Stimulated activated CD8-positive, alpha-beta memory T cell treated with anti-CD3 and anti-CD28 coated beads, Interleukin-4, amount 100 ng/mL, for 24 hours (primary cell): ENCODE results near the gene PWWP2B.
"Not testable (repeated sequence)": the region's sequence is repeated elsewhere in the genome, so short reads cannot be mapped to it uniquely, and the experiment has no call there.

Experiments used
- DNase-seq: peaks from one replicate; pipeline ENCODE4 v3.0.0-alpha.2; 2020; ENCODE audit warnings: low read depth

The PWWP2B gene

DNA sequence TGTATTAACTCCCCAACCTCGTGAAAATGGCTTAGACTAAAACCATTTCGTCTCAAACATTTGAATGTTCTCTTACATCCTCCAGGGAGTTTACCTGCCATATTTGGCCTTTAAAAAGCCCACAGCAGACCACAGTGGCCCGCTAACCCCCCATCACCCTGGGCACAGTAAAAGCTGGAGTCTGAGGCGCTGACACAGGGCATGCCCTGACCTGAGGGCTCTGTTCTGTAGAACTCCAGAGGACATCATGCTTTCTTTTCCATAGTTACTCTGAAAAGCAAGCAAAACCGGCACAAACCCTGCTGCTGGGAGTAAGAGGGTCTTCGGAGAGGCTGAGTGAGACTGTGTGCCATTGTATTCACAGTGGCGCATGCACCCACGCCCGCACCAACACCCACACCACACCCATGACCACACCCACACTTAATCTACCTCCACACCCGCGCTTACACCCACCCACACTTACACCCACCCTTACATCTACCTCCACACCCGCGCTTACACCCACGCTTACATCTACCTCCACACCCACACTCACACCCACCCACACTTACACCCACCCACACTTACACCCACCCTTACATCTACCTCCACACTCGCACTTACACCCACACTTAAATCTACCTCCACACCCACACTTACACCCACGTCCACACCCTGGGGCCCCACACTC lies 32.9 kb upstream of the PWWP2B start:
- DNase-seq: no peak

DNA sequence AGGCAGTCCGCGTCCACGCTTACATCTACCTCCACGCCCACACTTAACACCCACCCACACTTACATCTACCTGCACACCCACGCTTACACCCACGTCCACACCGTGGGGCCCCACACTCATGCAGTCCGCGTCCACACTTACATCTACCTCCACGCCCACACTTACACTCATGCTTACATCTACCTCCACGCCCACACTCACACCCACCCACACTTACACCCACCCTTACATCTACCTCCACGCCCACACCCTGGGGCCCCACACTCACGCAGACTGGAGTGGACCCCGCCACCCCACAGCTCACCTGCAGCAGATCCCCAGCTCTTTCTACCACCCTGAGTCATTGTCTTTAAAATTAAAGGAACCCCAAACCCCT lies 32.4 kb upstream of the PWWP2B start:
- DNase-seq: peak; percentile 26

DNA sequence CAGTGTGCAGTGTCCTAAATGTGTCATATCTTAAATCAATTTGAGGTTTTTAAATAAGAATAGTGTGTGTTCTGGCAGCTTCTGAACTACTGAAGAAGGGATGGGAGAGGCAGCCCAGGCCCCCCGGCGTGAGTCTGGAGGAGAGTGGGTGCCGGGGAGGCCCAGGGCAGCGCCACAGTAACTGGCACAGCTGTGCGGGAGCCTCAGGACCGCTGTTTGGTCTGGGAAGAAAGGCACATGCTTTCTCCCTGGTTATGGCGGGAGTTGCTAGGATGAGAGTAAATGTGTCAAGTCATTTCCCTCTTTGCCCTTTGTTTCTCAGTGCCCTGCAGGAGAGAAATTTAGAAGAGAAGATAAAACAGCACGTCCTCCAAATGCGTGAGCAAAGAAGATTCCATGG lies 31.9 kb upstream of the PWWP2B start:
- DNase-seq: no peak

DNA sequence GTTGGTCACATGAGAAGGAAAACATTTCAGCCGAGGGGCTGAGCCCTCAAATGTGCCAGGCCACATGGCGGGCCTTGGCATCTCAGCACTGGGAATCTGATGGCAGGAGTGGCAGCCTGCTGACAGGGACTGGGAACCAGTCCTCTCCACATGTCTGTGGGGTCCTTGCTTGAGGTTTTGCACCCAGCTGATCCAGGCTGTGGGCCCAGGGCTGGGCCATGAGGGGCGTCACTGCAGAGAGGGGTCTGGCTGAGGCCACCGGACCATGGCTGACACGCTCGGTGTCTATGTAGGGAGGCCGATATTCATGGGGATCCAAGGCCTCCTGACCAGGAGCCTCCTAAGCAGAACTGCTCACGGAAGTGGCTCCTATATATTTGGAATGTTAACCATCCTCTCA lies 31.0 kb upstream of the PWWP2B start:
- no peak for DNase-seq

DNA sequence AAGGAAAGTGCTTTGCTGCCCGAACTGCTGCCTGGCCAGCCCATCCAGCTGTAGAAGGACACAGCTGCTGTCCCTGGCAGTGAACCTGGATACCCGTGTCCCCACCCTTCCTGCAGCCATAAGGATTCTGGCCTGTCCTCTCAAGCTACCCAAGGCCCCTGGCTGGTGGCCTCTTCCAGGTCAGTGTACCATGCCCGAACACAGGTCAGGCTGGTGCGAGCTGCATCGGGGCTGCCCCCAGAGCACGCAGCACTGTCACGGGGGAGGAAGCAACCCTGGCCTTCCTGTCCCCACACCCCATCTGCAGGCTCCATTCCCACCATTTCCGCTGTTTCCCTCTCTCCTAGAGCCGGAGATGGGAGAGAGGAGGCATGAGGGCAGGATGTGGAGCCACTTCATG lies 30.5 kb upstream of the PWWP2B start:
- DNase-seq: no peak

DNA sequence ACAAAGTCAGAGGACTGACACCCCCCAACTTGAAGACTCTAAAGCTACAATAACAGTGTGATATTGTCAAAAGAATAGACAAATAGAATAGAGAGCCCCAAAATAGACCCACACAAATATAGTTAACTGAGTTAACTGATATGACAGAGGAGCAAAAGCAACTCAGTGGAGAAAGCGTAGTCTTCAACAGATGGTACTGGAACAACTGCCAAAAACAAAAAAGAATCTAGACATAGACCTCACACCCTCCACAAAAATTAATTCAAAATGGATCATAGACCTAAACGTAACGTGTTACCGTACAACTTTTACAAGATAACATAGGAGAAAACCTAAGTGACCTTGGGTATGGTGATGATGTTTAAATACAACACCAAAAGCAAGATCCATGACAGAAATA lies 28.6 kb upstream of the PWWP2B start:
- DNase-seq: no peak

DNA sequence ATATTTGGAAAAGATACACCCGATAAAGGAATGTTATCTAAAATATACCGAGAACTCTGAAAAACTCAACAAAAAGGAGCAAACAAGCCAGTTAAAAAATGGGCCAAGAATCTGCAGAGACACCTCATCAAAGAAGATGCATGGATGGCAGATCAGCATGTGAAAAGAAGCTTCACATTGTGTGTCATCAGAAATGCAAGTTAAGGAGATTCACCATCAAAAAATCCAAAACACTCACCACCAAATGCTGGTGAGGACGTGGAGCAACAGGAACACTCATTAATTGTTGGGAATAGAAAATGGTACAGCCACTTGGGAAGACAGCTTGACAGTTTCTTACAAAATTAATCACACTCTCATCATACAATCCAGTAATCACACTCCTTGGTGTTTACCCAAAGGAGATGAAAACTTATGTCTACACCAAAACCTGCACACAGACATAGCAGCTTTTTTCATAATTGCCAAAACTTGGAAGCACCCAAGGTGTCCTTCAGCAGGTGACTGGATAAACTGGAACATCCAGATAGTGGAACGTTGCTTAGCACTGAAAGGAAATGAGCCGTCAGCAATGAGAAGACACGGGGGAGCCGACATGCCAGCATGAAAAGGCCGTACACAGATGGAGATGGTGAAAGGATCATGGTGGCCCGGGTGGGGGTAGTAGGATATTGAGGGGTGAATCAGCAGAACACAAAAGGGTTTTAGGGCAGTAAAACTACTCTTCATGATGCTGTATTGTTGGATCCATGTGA lies 27.9 kb upstream of the PWWP2B start:
- no peak for DNase-seq

DNA sequence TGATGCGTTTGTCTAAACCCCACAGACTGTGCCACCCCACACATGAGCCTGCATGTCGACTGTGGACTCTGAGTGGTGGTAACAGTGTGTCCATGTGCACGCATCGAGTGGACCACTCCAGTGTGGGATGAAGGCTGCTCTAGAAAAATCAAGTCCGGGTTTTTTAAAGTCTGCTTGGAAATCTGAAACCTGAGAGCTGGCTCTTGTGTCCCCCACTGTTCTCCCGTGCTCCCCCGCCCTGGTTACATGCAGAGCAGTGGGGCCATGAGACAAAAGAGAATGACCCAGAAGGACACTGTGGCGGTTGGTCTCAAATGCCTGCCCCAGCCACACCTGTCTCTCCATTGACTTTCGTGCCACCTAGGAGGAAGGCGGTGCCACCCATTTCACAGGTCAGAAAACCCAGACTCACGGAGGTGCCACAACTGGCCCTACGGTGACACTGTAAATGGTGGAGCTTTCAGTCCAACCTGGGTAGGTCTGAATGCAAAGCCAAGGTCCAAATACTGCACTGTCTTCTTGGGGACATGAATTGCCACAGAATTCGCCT lies 27.3 kb upstream of the PWWP2B start:
- DNase-seq: no peak

DNA sequence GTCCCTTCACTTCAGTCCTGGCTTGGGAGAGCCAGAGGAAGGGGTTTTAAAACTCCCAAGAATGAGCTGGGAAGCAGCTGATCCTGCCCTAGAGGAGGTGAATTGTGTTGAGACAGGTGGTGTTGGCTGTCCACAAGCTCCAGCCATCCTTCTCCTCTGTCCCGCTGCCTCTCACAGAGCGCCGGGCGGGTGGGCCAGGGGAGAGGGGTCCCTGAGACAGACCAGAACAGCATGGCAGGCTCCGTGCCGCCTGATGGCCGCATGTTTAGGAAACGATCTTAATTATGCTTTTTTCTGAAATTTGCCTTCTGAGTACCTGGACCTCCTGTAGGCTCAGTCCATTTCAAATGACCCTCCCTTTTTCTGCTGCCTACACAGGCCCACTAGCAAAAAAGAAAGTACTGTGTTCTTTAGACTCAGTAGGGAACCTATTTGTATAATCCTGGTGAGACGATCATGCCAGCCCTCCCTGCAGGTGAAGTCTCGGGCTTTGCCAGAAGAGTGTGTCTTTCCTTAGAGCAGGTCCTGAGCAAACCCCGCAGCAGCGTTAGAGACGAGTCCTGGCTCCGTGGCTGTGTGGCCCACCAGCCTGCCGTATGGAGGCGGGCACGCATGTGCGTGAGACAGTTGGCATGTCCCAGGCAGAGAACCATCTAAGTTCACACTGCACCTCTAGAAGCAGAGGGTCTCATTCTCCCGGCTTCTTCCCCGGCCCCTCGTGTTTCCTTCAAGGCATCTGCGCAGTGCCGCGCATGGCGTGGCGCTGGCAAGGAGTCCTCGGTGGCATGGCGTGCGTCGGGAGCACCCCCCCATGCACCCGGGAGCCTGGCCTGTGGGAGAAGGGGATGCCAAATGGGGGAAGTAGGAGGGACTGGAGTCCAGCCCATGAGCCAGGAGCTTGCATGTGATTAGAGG lies 26.3 kb upstream of the PWWP2B start:
- no peak for DNase-seq

DNA sequence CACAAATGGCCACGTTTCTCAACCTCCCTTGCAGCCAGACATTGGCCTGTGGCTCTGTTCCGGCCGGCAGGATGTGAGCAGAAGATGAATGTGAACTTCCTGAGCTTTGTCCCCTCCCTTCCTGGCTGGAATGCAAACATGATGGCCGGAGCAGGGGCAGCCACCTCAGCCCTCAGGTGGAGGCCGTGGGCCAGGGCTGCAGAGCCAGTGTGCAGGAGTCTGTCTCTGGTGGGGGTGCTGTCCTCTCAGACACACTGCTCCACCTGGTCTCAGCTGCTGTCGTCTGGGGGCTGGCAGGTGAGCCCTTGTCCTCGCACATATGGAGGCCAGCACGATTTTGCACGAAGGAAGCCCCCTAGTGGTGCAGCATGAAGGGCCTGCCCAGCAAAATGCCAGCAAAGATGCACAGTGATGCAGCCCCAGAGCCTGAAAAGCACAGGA lies 25.3 kb upstream of the PWWP2B start:
- no peak for DNase-seq

DNA sequence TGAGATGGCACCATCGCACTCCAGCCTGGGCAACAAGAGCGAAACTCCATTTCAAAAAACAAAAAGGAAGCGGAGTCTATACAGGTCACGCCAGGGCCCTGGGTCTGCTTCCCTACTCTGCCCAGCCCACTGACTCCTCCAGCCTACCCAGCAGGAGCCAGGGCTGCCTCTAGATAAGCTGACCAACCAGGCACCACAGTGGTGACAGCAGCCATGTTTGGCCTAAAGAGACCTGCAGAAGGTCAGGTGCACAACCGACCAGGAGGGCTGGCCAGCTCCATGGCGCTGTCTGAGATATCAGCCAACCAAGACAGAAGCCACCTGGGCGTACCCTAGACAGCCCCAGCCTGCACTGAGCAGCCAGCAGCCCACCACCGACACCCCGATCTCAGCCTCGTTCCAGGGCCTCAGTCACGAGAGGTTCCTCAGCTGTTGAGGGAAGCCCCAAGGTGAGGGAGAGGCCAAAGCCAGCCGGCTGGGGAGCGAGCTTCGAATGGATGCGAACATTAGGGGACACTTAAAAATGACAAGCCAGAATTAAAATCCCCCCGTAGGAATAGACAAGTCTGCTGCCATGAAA lies 24.4 kb upstream of the PWWP2B start:
- DNase-seq: no peak

DNA sequence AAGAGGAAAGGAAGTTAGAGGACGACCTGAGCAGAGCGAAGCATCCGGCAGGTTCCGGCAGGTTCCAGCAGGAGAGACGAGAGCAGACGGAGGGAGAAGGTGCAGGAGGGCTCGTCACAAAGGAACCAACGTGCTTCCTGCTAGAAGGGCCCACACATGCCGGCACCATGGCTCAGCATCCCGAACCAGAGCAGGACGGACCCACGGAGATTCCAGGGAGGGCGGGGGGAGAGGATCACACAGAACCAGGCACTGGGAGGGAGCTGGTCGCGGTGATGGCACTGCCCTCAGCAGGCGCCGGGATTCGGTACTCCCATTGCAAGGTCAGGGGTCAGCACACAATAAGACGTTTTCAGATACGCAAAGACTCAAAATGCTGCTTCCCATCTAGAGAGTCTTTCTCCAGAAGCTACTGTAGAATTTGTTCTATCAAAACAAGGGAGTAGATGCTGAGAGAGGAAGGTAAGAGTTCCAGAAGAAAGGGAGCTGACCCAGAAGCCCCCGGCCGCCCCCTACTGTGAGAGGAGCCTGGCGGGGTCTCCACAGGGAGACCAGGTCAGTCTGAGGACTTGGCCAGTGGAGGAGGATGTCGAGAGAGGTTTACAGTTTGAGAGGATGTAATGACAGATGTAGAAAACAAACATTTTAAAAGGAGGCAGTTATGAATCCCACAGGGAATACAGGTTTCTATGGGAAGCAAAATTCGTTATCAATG lies 23.6 kb upstream of the PWWP2B start:
- DNase-seq: no peak

DNA sequence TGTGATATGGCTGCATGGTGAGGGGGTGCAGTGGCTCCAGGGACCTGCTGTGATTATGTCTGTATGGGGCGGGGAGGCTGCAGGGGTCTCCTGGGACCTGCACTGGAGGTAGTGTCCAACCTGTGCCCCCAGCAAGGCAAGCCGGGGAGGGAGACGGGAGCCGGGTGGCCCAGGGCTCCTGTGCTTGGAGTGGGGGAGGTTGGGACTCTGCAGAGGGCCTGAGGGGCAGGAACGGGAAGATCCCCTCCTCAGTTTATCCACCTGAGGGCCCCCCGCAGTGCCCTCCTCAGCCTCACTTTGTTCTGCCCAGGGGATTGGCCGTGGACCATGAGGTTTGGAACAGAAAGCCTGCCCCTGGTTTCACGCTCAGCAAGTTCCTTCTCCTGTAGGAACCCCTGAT lies 22.8 kb upstream of the PWWP2B start:
- no peak for DNase-seq

DNA sequence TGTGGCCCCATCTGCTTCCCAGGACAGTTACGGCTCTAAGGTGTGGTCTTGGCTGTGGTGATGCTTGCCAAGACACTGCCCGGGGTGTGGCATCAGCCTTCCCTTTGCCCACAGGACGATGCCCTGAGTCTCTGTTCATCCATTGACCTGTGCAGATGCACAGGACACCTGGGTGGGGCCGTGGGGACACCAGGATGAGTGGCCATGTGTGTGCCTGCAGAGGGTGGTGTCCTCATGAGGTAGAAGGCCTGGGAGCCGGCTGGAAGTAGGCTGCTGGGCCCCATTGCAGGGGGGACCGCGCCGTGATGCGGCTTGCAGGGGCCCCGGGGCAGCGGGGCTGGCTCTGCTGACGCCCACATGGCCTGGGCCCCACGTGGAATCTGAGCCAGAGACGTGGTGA lies 22.4 kb upstream of the PWWP2B start:
- no peak for DNase-seq

DNA sequence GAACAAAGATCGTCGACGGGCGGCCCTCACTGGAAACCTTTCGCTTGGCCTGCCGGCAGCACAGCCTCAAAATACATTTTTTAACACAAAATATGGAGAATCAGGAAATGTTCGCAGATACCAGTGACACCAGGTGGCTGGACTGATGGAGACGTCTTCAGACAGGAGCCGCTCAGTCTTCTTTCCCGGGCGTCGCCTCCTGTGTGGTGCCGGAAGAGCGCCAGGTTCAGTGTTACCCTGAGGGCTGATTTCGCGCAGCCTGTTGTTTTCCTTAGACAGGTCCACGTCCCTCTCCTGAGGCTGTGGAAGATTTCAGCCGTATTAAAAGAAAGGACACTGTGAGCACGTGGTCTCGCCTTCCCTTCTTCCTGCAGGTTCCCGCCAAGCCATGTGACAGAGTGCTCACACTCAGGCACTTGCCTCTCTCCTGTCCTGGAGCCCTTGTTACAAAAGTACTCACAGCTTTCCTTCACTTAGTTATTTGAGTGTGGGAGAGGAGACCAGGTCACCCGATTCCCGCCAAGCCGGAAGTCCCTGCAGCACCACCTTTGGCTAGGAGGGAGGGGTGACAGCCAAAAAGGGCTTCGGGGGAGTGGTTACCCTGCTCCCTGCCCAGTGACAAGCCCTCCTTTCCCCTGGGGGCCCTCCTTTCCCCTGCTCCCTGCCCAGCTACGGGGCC lies 21.7 kb upstream of the PWWP2B start:
- no peak for DNase-seq

DNA sequence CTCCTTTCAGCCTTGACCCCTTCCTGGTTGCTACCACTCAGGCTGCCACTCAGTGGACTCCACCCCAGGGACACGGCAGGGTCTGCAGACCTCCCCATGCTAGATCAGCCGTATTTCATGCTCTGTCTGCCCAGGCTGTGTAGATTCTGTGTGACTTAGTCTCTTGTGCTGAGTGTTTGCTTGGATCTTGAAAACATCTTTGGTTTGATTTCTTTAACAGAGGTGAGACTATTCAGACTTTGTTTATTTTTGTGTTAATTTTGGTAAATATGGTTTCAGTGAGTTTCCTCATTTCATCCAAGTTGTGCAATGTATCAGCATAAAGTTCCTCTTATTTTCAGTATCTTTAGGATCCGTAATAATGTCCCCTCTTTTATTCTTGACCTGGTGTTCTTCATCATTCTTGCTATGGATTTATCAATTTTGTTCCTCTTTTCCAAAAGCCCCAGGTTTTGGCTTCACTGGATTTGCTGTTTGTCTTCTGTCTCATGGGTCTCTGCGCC lies 21.2 kb upstream of the PWWP2B start:
- no peak for DNase-seq

DNA sequence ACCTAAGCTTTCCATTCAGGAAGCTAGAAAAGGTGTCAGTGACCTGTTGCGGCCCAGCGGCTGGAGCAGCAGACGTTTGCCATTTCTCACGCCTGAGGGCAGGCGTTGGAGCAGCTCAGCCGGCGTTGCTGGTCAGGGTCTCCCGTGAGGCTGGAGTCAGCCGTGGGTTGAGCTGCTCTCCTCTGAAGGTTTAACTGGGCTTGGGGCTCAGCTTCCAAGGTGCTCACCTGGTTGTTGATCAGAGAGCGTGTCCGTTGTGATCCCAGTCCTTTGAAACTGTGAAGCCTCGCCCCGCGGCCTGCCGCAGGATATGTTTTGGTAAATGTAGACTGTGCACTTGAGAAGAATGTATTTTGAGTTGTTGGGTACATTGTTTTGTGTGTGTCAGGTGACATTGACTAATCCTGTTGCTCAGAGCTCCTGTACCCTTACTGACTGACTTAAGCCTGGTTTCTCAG lies 20.6 kb upstream of the PWWP2B start:
- no peak for DNase-seq

DNA sequence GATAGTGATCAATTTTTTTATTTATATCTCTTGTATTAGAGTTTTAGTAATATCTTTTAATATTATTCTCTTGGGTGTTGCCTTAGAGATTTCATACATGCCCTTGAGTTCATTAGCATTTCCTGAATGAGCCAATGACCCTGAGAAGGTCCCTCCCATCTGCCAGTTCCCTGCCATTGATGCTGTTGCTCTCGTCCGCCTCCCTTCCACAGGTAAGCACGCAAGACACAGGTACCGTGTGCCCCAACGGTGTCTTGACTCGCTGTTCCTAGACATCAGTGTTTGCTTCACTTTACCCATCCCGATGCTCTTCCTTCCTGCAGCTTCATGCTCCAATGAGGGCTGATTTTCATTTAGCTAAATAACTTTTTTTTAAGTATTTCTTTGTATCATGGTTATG lies 19.7 kb upstream of the PWWP2B start:
- no peak for DNase-seq

DNA sequence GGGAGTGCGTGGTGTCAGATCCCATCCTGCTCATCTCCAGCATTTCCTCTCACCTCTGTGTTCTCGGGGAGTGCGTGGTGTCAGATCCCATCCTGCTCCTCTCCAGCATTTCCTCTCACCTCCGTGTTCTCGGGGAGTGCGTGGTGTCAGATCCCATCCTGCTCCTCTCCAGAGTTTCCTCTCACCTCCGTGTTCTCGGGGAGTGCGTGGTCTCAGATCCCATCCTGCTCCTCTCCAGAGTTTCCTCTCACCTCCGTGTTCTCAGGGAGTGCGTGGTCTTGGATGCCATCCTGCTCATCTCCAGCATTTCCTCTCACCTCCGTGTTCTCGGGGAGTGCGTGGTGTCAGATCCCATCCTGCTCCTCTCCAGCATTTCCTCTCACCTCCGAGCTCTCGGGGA lies 18.0 kb upstream of the PWWP2B start:
- DNase-seq: not testable (repeated sequence)

DNA sequence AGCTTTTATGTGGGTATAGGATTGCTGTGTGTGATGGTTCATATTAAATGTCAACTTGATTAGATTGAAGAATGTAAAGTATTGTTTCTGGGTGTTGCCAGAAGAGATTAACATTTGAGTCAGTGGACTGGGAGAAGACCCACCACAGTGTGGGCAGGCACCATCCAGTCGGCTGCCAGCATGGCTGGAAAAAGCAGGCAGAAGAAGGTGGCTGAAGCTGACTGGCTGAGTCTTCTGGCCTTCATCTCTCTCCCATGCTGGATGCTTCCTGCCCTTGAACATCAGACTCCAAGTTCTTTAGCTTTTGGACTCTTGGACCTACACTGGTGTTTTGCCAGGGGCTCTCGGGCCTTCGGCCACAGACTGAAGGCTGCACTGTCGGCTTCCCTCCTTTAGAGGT lies 16.0 kb upstream of the PWWP2B start:
- DNase-seq: not testable (repeated sequence)

DNA sequence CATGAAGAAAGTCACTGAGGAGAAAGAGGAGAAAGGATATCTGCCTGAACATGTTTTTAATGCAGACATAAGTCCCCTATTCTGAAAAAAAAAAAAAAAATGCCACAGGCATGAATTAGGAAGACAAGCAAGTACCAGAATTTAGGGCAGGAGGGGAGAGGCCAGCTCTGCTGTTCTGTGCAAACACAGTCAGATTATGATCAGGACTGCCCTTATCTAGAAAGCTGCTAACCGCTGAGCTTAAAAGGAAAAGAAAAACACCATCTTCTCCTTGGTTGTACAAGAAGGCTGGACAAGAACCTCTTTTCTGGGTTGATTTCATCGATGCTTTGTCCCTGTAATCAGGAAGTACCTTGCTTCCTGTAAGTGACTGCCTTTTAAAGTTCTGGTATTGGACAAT lies 15.3 kb upstream of the PWWP2B start:
- DNase-seq: no peak
